NCI-H187 (cell line): ENCODE data around the gene VANGL1.

ENCODE experiments used
- DNase-seq, 2 experiments: peaks; one replicate each; lab custom pipeline; 2025; lab: John Stamatoyannopoulos, UW

Gene VANGL1

DNA sequence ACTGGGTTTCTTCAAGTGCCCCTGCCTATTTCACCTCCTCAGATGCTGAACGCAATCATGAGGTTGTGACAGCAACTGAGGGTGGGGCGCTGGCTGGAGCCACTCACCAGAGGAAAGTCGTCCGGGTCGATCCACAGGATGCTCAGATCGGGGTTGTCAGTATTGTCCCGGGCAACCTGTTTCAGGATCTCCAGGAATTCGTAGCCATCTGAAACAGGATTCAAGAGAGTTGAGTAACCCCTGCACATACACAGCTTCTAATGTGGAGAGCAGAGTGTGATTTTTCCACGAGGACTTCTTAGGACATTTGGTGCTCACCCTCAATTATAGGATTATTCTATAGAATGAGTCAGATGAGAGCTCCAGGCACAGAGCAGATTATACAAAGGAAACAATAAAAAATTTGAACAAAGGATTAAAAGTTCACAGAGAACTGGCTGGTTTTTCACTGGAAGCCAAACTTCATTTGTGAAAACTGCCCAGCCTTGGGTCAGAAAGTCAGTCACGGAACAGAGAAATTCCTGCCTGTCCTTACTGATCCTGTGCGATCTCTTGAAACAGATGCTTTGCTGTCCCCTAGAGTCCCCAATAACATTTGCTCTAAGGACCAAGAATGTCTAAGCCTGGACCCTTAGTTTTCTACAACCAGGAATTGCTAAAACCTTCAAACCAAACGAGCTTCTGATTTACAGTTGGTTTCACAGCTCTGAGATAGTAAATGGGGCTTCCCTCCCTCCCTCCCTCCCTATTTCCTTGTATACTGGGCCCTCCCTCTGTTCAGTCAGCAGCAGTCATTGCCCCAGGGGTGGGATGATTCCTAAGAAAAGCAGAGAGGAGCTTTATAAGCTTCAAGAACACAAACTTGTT lies 63.5 kb downstream of the VANGL1 start:
- no peak for DNase-seq

DNA sequence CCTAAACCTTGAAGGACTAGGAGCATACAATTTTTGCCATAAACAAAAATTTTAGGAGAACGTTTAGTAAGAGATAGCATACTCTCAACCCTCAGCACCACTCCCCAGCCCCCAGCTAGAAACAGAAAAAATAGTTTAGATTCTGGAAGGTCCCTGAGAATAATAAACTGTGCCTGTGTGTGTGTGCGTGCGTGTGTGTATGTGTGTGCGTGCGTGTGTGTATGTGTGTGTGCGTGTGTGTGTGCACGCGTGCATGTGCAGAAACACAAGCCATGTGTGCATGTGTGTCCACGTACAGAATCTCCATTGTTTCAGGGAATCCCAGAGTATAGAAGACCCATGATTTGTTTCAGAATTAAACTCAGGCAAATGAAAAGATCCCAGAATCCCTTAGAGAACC lies 64.2 kb downstream of the VANGL1 start:
- no peak for DNase-seq

DNA sequence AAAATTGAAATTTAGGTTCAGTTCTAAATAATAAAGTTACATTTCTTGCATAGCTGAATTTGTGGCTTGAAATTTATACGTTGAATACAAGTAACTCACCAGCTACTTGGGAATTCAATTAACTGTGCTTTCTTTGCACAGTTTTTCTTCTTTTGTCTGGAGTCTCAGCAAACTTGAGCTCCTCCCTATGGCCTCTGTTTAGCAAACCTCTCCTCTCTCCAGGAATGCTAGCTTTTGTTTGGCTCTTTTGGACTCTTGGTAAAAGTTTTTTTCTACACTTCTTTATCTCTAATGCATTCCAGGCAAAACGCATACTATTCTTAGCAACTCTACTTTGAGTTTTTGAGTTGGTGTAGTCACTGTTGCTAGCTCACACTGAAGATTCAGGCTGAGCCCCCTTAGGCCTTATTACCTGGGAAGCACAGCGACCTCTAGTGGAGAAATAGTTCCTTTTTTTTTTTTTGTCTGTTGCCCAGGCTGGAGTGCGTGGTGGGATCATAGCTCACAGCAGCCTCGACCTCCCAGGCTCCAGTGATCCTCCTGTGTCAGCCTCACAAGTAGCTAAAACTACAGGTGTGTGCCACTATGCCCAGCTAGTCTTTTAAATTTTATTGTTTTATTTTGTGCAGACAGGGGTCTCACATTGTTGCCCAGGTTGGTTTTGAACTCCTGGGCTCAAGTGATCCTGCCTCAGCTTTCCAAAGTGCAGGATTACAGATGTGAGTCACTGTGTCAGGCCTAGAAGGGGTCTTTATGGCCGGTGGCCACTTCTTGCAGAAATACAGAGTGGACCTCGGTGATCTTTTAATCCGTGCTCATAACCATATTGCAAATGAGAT lies 65.0 kb downstream of the VANGL1 start:
- peak in 1 of 2 experiments; percentile 27 for DNase-seq

DNA sequence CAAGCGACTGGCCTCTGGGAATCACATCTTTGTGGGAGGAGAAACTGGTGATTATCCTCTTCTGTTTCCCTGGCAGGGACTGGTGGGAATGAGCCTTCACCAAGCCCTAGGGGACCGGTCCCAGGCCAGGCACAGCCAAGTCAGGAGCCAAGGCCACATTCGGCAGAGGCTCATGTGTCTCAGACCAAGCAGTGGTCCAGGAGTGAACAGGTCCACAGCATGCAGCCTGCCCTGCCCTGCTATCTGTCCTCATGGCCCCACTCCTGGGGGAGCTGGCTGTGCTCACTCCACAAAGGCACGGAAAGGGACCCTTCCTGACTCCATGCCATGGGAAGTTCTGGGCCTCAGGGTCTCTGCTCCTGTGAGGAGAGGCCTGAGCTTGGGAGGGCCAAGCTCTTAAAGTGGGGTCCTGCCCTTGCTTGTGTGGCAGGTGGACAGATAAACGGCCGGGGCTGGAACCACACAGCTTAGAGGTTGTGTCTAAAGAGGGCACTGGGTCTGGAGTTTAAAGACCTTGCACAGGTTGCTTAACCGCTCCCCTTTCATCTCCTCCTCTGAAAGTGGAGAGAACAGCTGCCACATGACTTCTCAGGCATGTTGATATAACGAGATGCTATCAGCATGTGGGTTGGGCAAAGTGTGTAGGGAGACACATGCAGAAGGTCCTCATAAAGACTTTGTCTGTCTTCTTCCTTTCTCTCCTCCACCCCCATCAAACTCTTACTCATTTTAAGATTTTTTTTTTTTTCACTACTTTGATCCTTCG lies 69.3 kb downstream of the VANGL1 start:
- DNase-seq, result no peak

DNA sequence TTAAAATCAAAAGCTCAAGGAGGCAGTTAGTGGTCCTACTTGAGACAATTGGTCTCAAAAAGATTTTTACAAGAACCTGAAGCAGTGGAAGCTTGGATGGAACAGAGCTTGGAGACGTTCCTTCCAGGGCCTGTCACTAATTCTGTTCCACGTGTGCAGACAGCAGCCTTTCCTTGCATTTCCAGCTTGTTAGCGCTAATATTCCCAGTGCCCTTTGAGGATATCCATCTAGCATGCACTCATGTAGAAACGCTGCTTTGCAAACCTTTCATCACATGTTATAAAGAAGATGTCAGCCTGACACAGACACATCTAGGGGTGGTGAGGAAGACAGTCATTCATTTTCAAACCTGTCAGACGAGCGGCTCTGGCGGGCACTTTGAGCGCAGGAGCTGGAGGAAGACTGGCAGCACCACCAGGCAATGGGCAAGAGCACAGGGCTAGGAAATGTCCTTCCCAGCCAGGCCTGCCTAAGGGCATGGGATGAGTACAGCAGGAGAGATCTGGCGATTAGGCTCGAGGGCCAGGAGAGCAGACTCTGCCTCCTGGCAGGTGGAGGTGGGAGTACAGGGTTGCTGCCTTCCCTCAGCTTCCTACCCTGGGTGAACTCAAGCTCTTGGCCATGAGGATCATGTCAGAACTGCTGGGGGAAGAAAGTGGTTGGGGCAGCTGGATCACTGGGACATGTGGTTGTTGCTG lies 71.3 kb downstream of the VANGL1 start:
- DNase-seq, result no peak

DNA sequence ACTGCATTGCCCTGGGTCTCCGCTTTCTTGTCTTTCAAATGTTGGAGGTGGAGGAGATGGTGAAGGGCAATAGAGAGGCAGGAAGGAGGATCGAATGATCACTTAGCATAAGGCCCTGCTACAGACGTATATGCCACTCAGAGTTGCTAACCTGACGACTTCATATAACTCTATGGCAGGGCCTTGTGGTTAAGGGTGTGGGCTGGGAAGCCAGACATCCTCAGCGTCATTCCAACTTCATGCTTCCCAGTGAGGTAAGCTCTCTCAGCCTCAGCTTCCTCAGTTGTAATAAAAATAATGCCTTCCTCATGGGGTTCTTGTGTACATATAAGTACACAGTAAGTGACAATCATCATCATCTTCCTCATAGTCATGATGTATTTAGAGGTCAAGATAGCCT lies 72.1 kb downstream of the VANGL1 start:
- no peak for DNase-seq

DNA sequence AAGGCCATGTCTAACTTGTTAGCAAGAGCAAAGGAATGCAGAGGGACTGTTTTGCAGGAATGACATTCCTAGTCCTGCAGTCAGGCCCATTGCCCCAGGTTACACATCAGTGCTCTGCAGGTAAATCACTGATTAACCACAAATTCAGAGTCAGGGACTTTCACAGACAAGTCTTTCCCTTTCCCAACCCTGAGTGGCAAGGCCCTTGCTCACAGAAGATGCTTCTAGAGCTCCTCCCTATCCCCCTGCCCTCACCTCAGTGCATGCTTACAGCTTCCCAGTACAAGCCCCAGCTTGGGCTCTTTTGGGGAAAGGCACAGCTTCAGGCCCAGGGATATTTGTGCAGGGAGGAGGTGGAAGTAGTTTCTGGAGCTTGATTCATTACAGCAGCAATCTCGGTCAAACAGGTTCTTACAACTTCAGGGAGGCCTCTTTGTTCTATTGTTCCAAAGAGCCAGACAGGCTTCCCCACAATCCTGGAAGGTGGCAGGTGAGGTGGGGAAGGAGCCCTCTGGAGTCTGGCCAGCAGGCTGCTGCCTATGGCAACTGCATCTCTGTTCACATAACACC lies 72.9 kb downstream of the VANGL1 start:
- no peak for DNase-seq

DNA sequence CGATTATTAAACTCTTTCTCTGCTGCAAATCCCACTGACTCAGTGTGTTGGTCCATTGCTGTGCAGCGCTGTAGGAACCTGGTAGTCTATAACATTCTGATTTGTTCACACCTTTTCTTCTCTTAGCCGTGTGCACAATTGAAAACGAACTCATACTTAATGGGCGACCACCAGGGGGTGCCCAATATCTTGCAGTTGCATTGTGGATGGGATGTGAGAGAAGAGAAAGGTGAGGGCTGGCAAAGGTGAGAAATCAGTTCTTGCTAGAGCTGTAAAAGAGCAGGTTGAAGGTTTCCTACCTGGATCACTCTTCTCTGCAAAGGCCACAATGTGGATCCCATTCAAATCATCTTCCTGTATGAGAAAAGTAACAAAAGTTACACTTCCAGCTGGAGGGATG lies 75.8 kb downstream of the VANGL1 start:
- no peak for DNase-seq

DNA sequence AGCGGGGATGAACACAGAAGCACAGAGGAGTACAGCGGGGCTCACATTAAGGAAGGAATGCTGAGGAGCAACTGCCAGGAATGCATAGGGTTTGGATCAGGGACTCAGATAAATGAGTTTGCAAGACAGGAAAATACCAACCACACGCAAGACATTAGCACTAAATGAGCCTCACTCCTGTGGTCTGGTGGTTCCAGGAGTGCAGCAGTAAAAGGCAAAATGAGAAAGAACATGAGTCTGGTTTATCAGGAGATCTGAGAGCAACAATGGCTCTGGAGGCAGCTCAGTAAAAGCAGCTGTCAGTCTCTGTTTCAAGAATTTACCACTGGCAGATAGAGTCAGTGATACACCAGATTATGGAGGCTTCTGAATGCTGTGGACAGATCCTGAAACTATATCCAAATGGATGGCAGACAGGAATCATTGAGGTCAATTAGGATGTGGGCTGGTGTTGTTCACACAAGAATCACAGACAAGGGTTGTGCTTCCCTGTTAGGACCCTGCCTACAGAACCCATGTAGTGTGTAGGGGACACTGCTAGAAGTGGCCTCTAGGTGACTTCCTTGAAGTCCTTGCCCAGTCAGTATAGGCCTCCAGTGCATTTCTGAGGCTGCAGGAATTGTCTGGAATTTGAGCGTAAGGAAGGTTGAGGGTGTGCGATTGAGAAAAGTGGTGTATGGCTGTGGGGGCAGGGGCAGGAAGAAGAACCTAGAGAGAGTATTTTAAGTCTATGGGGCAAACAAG lies 76.4 kb downstream of the VANGL1 start:
- DNase-seq, result no peak

DNA sequence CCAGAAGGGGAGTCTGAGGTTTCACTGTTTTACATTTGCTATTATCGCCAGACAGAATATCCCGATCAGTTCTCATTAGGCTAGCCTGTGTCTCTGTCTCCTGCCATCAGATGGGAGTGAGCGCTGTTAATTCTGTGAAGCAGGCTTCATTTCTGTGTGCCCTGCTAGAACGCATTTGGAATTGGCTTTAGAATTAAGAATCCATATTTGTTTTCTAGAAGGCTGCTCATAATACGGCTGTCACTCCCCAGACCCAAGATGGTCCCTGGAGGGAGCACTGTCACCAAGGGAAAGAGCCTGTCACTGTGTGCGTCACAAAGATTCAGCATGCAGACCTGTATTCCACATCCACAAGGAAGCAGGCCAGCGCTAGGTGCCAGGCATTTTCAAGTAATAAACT lies 77.5 kb downstream of the VANGL1 start:
- no peak for DNase-seq

DNA sequence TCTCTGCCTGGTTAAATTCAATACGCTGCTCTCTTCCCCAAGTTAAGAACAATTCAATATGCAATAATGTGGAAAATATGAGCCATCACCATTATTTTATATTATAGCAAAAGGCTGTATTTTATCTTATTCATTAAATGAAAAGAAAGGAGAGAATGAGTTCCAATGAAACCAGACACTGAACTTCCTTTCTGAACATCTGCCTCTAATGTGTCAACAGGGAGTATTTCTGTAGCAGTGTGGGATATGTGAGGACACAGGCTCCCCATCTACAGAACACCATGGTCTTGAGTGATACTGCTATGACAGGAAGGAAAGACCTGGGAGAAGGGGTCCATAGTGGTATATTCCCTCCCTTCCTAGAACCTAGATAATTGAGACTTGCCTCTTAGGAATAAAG lies 80.5 kb downstream of the VANGL1 start:
- DNase-seq, result no peak

DNA sequence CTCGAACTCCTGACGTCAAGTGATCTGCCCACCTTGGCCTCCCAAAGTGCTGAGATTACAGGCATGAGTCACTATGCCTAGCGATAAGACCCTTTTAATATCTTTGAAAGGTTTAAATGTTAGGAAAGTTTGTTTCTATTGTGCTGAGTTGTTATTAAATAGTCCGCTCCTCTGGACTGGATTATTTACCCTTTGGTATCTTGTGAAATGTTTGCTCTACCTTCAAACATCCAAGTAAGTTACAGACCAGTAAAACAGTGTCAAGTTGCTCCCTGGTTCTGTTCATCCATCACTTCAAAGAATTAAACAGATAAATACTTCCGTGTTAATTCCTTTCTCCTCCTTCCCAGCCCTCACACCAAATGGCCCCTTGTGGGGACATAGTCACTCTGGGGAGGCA lies 82.0 kb downstream of the VANGL1 start:
- DNase-seq, result no peak

DNA sequence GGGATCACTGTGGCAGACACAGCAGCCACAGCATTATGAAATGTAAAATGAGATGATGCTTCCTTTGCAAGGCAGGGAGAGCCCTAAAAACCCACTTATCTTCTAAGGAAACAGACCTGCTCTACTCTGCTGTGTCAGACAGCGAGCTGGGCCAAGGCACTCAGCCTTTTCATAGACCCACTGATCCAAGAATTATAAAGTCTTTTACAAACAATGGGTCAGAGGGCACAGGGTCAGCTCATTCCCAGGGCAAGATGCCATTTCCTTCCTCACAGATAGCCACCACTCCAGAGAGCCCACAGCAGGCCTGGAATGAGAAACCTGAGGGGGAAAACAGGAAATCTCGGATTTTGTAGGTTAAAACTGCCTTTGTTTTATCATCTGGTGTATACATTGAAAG lies 83.8 kb downstream of the VANGL1 start:
- no peak for DNase-seq

DNA sequence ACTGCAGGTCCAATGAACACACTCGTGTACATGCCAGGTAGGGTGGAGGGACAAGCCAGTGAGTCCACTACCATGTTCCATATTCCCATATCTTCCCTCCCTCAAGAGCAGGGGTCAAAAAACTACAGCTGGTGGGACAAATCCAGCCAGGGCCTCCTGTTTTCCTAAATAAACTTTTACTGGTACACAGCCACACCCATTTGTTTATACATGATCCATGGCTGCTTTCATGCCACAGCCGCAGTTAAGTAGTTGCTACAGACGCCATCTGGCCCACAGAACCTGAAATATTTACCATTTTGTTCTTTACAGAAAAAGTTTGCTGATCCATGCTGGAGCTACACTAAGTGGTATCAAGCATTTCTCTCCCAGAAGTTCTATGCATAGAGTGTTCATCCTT lies 84.4 kb downstream of the VANGL1 start:
- no peak for DNase-seq

DNA sequence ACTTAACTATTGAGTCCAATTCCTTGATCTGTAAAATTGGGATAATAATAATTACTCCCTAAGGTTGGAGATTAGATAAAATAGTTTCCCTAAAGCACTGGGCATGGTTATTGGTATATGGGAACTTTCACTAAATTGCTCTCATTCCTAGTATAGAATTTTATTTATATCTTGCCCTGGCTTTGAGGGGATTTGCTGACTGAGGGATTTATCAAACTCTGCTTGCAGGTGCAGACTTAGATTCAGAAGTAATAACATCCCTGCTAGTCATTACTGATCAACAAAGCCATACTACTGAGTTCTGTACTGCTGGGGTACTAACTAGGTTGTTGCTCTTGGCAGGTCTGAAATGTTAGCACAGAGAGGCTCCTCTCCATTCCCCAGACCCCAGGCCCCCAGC lies 84.8 kb downstream of the VANGL1 start:
- DNase-seq, result no peak

DNA sequence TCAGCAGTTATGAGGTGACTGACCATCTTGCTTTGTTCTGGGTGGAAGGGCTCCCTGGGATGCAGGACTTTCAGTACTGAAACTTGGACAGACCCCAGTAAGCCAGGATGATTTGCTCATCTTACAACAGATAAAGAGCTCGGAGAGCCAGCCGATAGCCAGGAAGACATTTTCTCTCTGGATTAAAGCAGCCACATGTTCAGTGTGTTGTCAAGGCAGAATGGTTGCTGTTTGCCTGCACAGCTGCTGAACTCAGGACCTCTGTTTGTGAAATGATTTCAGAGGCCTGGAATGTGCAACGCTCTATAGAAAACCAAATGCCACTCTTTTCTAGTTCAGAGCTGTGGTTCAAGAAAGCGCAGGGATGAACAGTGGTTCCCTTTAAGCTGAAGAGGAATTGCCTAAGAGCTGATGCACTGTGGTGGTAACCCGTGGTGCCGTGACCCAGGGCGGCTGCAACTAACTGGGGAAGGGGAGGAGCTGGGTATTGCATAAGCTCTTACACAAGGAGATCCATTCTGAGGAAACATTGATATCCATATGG lies 86.0 kb downstream of the VANGL1 start:
- DNase-seq, result no peak

DNA sequence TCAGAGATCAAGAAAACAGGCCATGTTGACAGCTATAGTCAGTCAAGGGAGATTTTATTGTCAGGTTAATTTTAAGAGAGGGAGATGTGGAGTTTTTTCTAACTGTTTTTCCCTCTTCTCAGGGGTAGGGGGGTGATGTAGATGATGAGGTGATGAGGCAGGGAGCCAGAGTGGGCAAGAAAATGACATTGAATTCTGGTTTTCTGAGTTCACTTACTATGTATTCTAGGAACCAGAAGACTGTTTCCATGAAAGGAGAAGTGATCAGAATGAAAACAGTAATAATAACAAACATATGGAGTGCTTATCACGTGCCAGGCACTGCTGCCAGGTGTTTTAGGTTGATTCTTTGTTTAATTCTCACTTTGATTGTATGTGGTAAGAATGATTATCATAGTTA lies 86.6 kb downstream of the VANGL1 start:
- no peak for DNase-seq

DNA sequence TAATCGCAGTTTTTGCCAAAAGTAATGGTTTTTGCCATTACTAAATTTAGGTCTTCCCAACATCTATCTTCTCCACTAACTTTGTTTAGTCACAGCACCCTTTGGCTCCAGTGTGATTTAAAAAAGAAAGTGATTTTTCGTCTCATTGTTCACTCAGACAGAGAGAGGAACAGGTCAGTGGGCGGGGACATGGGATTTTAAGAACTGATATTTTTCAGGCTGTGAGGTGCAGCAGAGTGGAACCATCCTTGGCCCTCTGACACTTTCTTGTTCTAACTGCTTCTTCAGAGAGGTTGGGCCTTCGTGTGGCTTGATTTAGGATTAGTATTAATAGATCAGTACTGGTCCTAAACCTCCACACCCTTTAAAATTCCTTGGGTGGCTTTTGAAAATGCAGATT lies 88.0 kb downstream of the VANGL1 start:
- DNase-seq, result no peak

DNA sequence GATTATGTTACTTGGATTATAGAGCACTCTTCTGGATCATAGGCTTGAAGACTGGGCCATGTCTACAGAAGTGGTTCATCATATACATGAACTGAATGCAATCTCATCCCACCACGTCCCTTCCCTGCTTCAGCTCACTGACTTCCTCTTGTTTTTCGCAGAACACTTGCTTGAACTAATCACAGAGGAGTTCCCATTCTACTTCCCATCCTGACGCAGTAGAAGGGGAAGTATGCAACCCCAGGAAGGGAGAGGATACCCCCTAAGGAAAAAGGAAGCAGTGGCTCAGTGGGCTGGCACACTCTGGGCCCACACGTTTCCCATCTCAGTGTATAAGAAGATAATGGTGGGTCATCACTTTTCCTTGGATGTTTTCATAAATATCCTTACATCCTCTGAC lies 90.5 kb downstream of the VANGL1 start:
- no peak for DNase-seq

DNA sequence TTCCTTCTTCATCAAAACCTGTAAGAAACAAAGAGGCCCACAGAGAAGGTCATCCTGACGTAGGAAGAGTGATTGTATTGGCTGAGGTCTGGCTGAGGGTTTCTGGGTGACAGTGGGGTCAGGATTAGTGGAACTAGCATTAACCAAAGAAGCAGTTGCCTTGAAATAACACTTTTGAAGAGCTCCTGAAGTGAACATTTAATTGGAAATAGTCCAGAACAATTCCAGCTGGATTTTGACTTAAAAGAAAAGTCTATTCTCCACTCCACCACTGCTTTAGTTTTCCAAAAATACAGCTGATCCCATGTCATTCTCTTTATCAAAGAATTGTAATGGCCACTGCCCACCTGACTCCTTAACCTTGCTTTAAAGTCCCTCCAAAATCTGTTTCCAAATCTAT lies 99.0 kb downstream of the VANGL1 start:
- no peak for DNase-seq
